Hepatocyte (in vitro differentiated cells): Measurements from ENCODE around the gene HMGB1. TPM values are rescaled to one million over a fixed set of nuclear protein-coding genes. Genes with fewer than 3 reads are reported as not detected.

ENCODE experiments used
- DNase-seq: peaks from one replicate; pipeline ENCODE4 v3.0.0-alpha.2; 2016; ENCODE audit warnings: low spot score
- H2AFZ ChIP-seq: fragments of 200-600 bp; sonication (generic); 2 replicates; pipeline ENCODE4 v1.6.0; 2016; ENCODE audit warnings: antibody characterized with exemption, mild to moderate bottlenecking
- H3K27ac ChIP-seq: fragments of 200-600 bp; sonication (generic); 2 replicates; pipeline ENCODE4 v1.5.1; 2016; ENCODE audit warnings: mild to moderate bottlenecking
- H3K27me3 ChIP-seq: fragments of 200-600 bp; sonication (generic); 2 replicates; pipeline ENCODE4 v1.6.1; 2016
- H3K36me3 ChIP-seq: fragments of 200-600 bp; sonication (generic); replicated peaks from 2 replicates; pipeline ENCODE4 v1.5.1; 2016; ENCODE audit warnings: low read depth; ENCODE audit not compliant: insufficient read depth
- H3K4me1 ChIP-seq: fragments of 200-600 bp; sonication (generic); 2 replicates; pipeline ENCODE4 v1.5.1; 2016; ENCODE audit warnings: mild to moderate bottlenecking, moderate library complexity; ENCODE audit not compliant: insufficient read depth
- H3K4me2 ChIP-seq: fragments of 200-600 bp; sonication (generic); 2 replicates; pipeline ENCODE4 v1.6.0; 2016
- H3K4me3 ChIP-seq: fragments of 200-600 bp; sonication (generic); 2 replicates; pipeline ENCODE4 v1.5.1; 2016; ENCODE audit warnings: mild to moderate bottlenecking
- H3K79me2 ChIP-seq: fragments of 200-600 bp; sonication (generic); 2 replicates; pipeline ENCODE4 v1.6.0; 2017; ENCODE audit warnings: mild to moderate bottlenecking
- H3K9me2 ChIP-seq: fragments of 200-600 bp; sonication (generic); replicated peaks from 2 replicates; pipeline ENCODE4 v1.6.0; 2017; ENCODE audit warnings: mild to moderate bottlenecking; ENCODE audit not compliant: insufficient read depth
- H3K9me3 ChIP-seq: fragments of 200-600 bp; sonication (generic); 2 replicates; pipeline ENCODE4 v1.5.1; 2016; ENCODE audit warnings: low read depth, mild to moderate bottlenecking
- H4K20me1 ChIP-seq: fragments of 200-600 bp; sonication (generic); 2 replicates; pipeline ENCODE4 v1.6.0; 2016; ENCODE audit warnings: mild to moderate bottlenecking; ENCODE audit not compliant: insufficient read depth, poor library complexity, severe bottlenecking
- CTCF ChIP-seq: fragments of 200-600 bp; sonication (generic); IDR thresholded peaks from 2 replicates; pipeline ENCODE4 v1.5.1; 2016; ENCODE audit warnings: antibody characterized with exemption, mild to moderate bottlenecking; ENCODE audit not compliant: poor library complexity
- EZH2 ChIP-seq: fragments of 200-600 bp; sonication (generic); IDR thresholded peaks from 2 replicates; pipeline ENCODE4 v1.6.1; 2016; ENCODE audit warnings: antibody characterized with exemption, mild to moderate bottlenecking, borderline replicate concordance
- EZH2phosphoT487 ChIP-seq: fragments of 200-600 bp; sonication (generic); IDR thresholded peaks from one replicate; pipeline ENCODE4 v1.6.1; 2018; ENCODE audit warnings: antibody characterized with exemption, mild to moderate bottlenecking, low read depth, moderate library complexity; ENCODE audit not compliant: unreplicated experiment, severe bottlenecking
- WGBS: methylation state at CpG from one replicate; pipeline ENCODE4 v1.1.6; 2016; ENCODE audit warnings: low lambda C conversion rate; ENCODE audit errors: missing lambda C conversion rate; 5-methylcytosine and 5-hydroxymethylcytosine counted together
- polyA plus RNA-seq: library from polyadenylated mRNA; unstranded; fragments of >200 nt; fragmentation: Nextera tagmentation; extraction: Ambion mirVana; gene quantifications from 2 replicates; pipeline ENCODE4 v1.2.1, GENCODE V29; 2016
- total RNA-seq: library from RNA; depleted of rRNA; stranded (reverse); fragments of >200 nt; gene quantifications from 2 replicates; pipeline ENCODE4 v1.2.3, GENCODE V29; 2014

The HMGB1 gene
- total and polyA plus RNA-seq, 2 experiments from 2014 or later: 372 to 416 TPM

DNA sequence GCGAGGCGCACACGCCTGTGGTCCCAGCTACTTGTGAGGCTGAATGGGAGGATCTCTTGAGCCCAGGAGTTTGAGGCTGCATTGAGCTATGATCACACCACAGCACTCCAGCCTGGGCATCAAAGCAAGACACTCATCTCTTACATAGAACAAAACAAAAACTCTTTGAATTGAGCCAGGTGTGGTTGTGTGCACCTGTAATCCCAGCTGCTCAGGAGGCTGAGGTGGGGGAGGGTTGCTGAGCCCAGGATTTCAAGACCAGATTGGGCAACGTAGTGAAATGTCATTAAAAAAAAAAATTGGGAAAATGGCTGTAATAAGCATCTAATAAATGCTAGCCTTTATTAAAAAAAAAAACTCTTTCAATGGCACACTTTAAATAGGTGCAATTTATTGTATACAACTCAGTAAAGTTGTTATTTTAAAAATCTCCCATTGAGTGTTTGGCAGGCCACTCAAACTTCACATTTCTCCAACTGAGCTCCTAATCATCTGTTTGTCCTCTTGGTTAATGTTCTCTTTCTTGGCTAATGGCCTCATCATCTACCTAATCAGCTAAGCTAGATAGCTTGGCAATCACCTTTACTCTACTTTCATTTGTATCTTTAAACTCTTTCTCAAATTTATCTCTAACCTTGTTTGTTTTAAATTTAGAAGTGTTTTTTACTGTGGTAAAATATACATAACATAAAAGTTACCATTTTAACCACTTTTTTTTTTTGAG, 28.1 kb upstream of the HMGB1 start:
- no peak for DNase-seq
- H3K27ac ChIP-seq: peak overlapping the region; percentile 16
- H3K4me1 ChIP-seq: peaks cover 6% of the 10 kb centered on the region
- no peaks in the 10 kb centered on the region for H3K79me2 ChIP-seq
- no peaks in the 10 kb centered on the region for H3K27me3 ChIP-seq
- H3K9me3 ChIP-seq: no peaks in the 10 kb centered on the region
- no peaks in the 10 kb centered on the region for H3K36me3 ChIP-seq
- TF ChIP-seq CTCF (no peak), EZH2phosphoT487 (no peak), EZH2 (no peak)
- WGBS: 82% methylated on average over 4 of the region's 4 CpGs
- no peak overlapping the region for H2AFZ ChIP-seq
- H3K4me2 ChIP-seq: peak overlapping the region; percentile 14
- no peak overlapping the region for H3K4me3 ChIP-seq
- no peaks in the 10 kb centered on the region for H4K20me1 ChIP-seq
- H3K9me2 ChIP-seq: no peaks in the 10 kb centered on the region

DNA sequence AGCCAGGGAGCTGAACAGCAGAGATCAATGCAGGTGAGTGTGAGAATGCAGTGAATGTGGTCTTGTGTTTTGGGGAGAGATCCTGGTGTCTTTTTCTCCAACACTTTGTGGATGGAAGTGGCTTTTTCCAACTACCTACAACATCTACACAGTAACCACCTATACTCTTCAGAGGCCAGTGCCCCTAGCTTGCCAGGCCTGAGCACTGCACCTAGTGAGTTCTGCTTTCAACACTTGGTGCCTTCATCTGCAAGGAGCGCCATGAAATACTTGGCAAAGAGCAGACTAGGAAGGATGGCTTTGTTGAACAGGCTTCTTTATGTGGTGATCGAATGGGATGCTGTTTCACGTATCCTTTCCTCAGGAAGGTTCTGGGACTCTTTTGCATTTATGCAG, 21.3 kb upstream of the HMGB1 start:
- Histone ChIP-seq H4K20me1 (no peaks in the 10 kb centered on the region), H3K36me3 (no peaks in the 10 kb centered on the region), H3K4me3 (no peak overlapping the region), H3K4me2 (no peak overlapping the region), H3K9me2 (no peaks in the 10 kb centered on the region), H2AFZ (no peak overlapping the region), H3K27ac (no peak overlapping the region), H3K27me3 (no peaks in the 10 kb centered on the region), H3K4me1 (no peaks in the 10 kb centered on the region), H3K9me3 (no peaks in the 10 kb centered on the region), H3K79me2 (no peaks in the 10 kb centered on the region)
- 91% methylated on average over 3 of the region's 3 CpGs for WGBS
- TF ChIP-seq EZH2: no peak
- no peak for TF ChIP-seq CTCF
- TF ChIP-seq EZH2phosphoT487: no peak
- DNase-seq: no peak

DNA sequence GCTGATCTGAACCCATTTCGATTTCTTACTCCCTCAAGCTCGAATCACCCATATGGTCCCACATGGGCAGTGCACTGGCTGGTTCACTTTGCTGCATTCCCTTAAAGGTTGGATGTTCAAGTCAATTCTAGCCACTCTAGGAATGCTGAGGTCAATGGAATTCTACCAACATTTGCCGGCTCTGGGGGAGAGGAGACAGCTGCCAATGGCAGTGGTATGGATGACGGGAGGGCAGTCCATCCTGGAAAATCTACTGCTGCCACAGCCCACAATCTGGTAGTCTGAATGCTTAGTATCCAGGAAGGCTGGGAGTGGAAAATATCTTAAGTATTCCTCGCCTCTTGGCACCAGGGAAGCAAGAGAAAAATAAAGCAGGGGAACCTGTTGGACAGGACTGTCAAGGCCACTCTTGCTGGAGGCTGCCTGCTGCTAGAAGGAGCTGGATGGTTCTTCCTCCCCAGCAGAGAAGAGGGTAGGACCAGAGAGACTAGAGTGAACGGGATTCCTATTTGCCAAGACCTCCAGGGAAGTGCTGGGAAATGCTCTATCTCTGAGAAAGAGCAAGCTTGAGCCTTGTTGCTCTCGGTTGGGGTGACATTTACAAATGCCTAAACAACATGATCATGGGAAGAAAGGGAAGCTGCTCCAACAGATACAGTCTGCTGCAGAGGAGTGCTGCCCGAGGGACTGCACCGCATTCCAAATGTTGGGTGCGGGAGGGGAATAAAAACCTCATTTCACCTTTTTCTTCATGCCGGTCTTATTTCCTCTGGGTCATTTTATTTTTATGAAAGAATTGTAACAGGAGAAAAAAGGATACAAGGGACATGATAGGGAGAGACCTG, 20.7 kb upstream of the HMGB1 start:
- H3K27ac ChIP-seq: no peak overlapping the region
- peak overlapping the region; percentile 15 for H3K4me2 ChIP-seq
- no peaks in the 10 kb centered on the region for H4K20me1 ChIP-seq
- no peaks in the 10 kb centered on the region for H3K36me3 ChIP-seq
- no peak for TF ChIP-seq EZH2
- TF ChIP-seq EZH2phosphoT487: no peak
- TF ChIP-seq CTCF: no peak
- H3K4me1 ChIP-seq: no peaks in the 10 kb centered on the region
- H3K27me3 ChIP-seq: no peaks in the 10 kb centered on the region
- no peaks in the 10 kb centered on the region for H3K9me3 ChIP-seq
- 72% methylated on average over 11 of the region's 11 CpGs for WGBS
- H3K79me2 ChIP-seq: no peaks in the 10 kb centered on the region
- peak; percentile 36 for DNase-seq
- no peaks in the 10 kb centered on the region for H3K9me2 ChIP-seq
- no peak overlapping the region for H3K4me3 ChIP-seq
- no peak overlapping the region for H2AFZ ChIP-seq
